HFF-Myc (cell line): ENCODE results near the gene PVRIG.

Experiments used
- DNase-seq: peaks from one replicate; pipeline ENCODE4 v3.0.0-alpha.2; 2011; ENCODE audit warnings: low read depth; ENCODE audit errors: extremely low read depth
- H3K4me3 ChIP-seq: replicated peaks from 2 replicates; pipeline ENCODE4 v1.5.1; 2011; ENCODE audit warnings: low read depth, mild to moderate bottlenecking, control low read depth, low read length
- TF ChIP-seq, protein P1 (sequence below): IDR thresholded peaks from 2 replicates; pipeline ENCODE4 v1.5.1; 2012; ENCODE audit warnings: mild to moderate bottlenecking, low read depth, low read length, control low read depth; ENCODE audit errors: missing control alignments

The PVRIG gene

DNA sequence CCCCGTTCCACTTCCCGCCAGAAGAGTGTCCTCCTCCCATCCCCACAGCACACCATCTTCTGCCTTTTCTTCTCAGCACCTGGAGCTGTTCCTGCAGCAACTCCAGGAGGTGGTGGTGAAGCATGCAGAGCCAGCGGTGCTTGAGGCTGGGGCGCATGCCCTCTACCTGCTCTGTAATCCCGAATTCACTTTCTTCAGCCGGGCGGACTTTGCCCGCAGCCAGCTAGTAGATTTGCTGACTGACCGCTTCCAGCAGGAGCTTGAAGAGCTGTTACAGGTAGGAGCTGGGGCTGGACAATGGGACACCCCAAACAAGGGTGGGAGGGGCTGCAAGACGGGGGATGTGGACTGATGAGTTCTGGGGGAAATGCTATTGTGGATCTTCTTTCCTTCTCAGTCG, 19.1 kb upstream of the PVRIG start:
- H3K4me3 ChIP-seq, result no peak overlapping the region
- DNase-seq, result no peak
- TF ChIP-seq, protein P1, sequence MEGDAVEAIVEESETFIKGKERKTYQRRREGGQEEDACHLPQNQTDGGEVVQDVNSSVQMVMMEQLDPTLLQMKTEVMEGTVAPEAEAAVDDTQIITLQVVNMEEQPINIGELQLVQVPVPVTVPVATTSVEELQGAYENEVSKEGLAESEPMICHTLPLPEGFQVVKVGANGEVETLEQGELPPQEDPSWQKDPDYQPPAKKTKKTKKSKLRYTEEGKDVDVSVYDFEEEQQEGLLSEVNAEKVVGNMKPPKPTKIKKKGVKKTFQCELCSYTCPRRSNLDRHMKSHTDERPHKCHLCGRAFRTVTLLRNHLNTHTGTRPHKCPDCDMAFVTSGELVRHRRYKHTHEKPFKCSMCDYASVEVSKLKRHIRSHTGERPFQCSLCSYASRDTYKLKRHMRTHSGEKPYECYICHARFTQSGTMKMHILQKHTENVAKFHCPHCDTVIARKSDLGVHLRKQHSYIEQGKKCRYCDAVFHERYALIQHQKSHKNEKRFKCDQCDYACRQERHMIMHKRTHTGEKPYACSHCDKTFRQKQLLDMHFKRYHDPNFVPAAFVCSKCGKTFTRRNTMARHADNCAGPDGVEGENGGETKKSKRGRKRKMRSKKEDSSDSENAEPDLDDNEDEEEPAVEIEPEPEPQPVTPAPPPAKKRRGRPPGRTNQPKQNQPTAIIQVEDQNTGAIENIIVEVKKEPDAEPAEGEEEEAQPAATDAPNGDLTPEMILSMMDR, result no peak

DNA sequence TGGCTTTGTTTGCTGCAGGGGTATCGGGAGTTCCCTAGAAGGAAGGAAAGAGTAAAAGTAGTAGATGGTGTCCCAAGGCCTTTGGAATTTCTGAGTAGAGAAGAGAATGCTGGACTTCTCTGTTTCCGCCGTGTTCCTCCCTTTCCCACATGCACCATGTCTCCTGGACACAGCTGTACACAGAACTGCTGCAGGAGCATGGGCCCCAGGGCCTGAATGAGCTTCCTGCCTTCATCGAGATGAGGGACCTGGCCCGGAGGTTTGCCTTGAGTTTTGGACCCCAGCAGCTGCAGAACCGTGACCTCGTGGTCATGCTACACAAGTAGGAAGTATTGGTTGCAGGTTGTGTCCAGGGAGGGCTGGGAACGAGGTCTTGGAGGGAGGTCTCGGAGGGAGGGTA, 15.3 kb upstream of the PVRIG start:
- no peak for DNase-seq

DNA sequence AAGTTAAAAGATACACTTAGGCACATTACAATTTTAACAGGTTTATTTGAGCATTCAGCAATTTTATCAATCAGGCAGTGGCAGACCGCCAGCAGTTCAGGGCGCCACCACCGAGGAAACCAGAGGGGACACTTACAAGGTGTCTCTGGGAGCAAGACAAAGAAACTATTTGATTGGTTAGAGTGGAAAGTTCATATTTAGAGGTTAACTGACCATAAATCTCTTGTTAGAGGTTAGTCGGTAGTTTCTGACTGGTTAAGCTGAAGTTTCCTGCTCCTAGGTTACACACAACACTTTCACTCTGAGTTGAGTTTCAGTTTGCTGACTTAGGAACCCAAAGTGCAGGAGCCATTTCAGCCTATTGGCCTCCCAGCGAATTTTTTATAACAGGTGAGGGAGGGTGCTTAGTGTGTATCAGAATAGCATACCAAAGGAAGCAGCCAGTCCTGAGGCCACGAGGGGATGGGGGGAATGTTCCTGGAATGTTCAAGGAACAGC, 10.8 kb upstream of the PVRIG start:
- TF ChIP-seq, protein P1, result no peak
- DNase-seq, result no peak
- no peak overlapping the region for H3K4me3 ChIP-seq

More for the DNA sequence above, 15.3 kb upstream of the PVRIG start:
- H3K4me3 ChIP-seq, result no peak overlapping the region
- TF ChIP-seq, protein P1, result no peak

GRCh38 chr7:100209493-100209892, 10.3 kb upstream of the PVRIG start:
- TF ChIP-seq, protein P1, result no peak
- no peak for DNase-seq
- no peak overlapping the region for H3K4me3 ChIP-seq

GRCh38 chr7:100210805-100211204, 8.9 kb upstream of the PVRIG start:
- H3K4me3 ChIP-seq, result no peak overlapping the region
- TF ChIP-seq, protein P1, result no peak
- no peak for DNase-seq

DNA sequence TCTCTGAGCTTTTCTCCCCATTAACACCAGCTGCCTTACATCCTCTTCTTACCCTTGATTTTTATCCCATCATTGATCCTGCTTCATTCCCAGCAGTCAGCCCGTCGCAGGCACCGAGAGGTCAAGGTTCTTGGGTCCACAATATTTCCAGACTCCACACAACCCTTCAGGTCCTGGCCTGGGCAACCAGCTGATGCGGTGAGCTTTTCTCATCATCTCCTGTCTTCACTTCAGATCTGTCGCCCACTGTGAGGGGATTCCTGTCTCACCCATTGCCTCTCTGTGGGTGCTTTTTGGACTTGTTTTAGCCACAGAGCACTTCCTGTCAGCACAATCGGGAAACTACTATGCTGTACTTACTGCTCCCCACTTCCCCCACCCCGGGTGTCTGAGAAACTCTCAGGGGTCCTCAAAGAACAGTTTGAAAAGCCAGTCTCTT, 8.4 kb upstream of the PVRIG start:
- H3K4me3 ChIP-seq, result no peak overlapping the region
- TF ChIP-seq, protein P1, result no peak
- no peak for DNase-seq
